Measurements from ENCODE around the gene PRAMEF17. TPM values are rescaled to one million over a fixed set of nuclear protein-coding genes. Genes with fewer than 3 reads are reported as not detected.
"Not testable (repeated sequence)": the region's sequence is repeated elsewhere in the genome, so short reads cannot be mapped to it uniquely, and the experiment has no call there.

PRAMEF17 gene, protein sequence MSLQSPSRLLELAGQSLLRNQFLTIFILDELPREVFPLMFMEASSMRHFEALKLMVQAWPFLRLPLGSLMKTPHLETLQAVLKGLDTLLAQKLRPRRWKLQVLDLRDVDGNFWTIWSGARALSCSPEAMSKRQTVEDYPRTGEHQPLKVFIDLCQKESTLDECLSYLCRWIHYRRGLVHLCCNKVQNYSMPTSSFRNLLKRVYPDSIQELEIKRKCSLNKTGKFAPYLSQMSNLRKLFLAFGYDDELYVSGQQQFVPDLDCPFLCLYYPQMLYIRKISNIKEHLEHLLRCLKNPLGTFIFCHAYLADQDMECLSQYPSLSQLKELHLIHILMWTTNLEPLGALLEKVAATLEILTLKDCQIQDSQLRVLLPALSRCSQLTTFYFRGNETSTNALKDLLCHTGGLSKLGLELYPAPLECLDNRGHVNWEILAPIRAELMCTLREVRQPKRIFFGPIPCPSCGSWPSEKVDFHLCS
- not detected in 2 replicates for total RNA-seq (2021)
- not detected for Bru-seq, nascent RNA
- BruChase-seq, experiment 1, labeled RNA remaining after a 2-hour chase, result not detected
- not detected for BruChase-seq, experiment 2, labeled RNA remaining after a 6-hour chase
- long read RNA-seq, result 0 reads

DNA sequence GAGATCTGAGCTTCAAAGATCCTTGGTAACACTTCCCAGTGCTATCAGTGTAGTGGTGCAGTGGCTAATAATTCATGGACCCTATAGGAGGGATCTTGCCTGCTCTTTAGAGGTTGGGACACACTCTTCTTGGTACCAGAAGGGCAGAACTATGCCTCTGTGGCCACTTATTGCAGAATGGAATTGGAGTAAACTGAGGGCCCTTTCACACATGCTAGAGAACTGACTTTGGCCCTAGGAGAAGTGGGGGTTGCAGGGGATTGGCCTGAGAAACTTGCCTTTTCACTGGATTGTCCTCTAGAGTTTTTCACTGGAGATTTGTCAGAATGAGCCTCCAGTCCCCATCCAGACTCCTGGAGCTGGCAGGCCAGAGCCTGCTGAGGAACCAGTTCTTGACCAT is at the start of gene PRAMEF17:
PRAMEF17 (plus strand) TSS at position 301 of the 400 bp plus-strand sequence; CDS start at position 327, 26 bp downstream.
- H3K4me3 ChIP-seq (ENCODE audit: low read depth, low read length, poor library complexity, severe bottlenecking); H3K9me3 ChIP-seq (ENCODE audit: low read depth, low read length, poor library complexity, severe bottlenecking); POLR2A ChIA-PET (ENCODE audit: low non-redundant PET); H3K4me1 ChIP-seq (ENCODE audit: insufficient read depth, low read length, poor library complexity, severe bottlenecking); H3K27me3 ChIP-seq (replicated peaks; ENCODE audit: insufficient read depth, low read depth, low read length, poor library complexity); intact Hi-C loops (cut with micrococcal nuclease; ENCODE audit: unreplicated experiment); BruUV-seq (replicated peaks); H3K36me3 ChIP-seq (ENCODE audit: insufficient read depth, low read length, poor library complexity, severe bottlenecking); DNase-seq (ENCODE audit: low spot score); CTCF ChIA-PET; H3K27ac ChIP-seq (ENCODE audit: low read depth, low read length, poor library complexity, severe bottlenecking): not testable (repeated sequence)

DNA sequence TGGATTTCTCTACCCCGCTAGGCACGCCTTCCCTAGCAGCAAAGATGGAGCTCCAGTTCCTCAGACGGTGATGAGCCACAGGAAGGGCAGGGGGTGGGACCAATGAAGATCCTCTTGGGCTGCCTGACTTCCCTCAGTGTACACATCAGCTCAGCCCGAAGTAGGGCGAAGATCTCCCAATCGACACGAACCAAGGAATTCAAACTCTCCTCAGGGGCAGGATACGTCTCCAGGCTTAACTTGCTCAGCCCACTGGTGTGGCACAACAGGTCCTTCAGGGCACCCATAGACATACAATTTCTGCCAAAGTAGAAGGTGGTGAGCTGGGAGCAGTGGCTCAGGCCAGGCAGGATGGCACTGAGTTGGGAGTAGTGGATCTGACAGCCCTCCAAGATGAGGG is 46.9 kb upstream of the PRAMEF17 start:
- BruUV-seq (replicated peaks); H3K4me1 ChIP-seq (ENCODE audit: insufficient read depth, low read length, poor library complexity, severe bottlenecking); H3K27me3 ChIP-seq (replicated peaks; ENCODE audit: insufficient read depth, low read depth, low read length, poor library complexity); CTCF ChIA-PET; H3K27ac ChIP-seq (ENCODE audit: low read depth, low read length, poor library complexity, severe bottlenecking); intact Hi-C loops (cut with micrococcal nuclease; ENCODE audit: unreplicated experiment); H3K36me3 ChIP-seq (ENCODE audit: insufficient read depth, low read length, poor library complexity, severe bottlenecking); H3K4me3 ChIP-seq (ENCODE audit: low read depth, low read length, poor library complexity, severe bottlenecking); H3K9me3 ChIP-seq (ENCODE audit: low read depth, low read length, poor library complexity, severe bottlenecking); POLR2A ChIA-PET (ENCODE audit: low non-redundant PET); DNase-seq (ENCODE audit: low spot score): not testable (repeated sequence)

DNA sequence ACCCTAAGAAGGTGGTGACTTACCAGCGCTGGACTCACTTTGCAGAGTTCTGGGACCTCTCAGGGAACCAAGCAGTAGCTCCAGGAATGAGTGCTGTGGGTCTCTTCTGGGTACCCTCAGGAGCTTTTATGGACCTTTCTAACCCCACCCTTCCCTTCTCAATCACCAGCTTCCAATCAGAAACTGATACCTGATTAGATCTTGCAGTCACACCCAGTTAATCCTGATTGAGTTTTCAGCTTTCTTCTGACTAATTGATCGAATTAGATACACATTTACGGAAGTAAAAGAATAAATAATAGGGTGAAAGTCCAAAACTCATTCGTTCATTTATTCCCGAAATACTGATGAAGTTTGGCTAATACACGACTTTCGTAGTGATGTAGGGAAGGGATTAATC is 42.4 kb upstream of the PRAMEF17 start, which contains the start of gene PRAMEF14:
PRAMEF14 (minus strand) TSS at position 101 of the 400 bp plus-strand sequence. CDS start 1,820 bp downstream, outside the sequence.
- H3K9me3 ChIP-seq (ENCODE audit: low read depth, low read length, poor library complexity, severe bottlenecking); H3K27ac ChIP-seq (ENCODE audit: low read depth, low read length, poor library complexity, severe bottlenecking); H3K4me1 ChIP-seq (ENCODE audit: insufficient read depth, low read length, poor library complexity, severe bottlenecking); CTCF ChIA-PET; DNase-seq (ENCODE audit: low spot score); H3K36me3 ChIP-seq (ENCODE audit: insufficient read depth, low read length, poor library complexity, severe bottlenecking); H3K4me3 ChIP-seq (ENCODE audit: low read depth, low read length, poor library complexity, severe bottlenecking); intact Hi-C loops (cut with micrococcal nuclease; ENCODE audit: unreplicated experiment); H3K27me3 ChIP-seq (replicated peaks; ENCODE audit: insufficient read depth, low read depth, low read length, poor library complexity); BruUV-seq (replicated peaks); POLR2A ChIA-PET (ENCODE audit: low non-redundant PET): not testable (repeated sequence)

DNA sequence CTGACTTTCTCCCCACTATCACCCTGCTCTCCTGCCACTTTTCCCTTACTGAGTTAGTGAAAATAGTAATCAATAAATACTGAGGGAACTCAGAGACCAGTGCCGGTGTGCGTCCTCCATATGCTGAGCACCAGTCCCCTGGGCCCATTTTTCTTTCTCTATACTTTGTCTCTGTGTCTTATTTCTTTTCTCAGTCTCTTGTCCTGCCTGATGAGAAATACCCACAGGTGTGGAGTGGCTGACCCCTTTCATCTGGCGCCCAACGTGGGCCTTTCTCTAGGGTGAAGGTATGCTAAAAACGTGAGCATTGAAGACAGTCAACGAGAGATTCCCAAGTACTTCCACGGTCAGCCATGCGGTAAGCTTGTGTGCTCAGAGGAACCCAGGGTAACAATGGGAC is 36.0 kb upstream of the PRAMEF17 start:
- intact Hi-C loops (cut with micrococcal nuclease; ENCODE audit: unreplicated experiment); H3K36me3 ChIP-seq (ENCODE audit: insufficient read depth, low read length, poor library complexity, severe bottlenecking); CTCF ChIA-PET; H3K27me3 ChIP-seq (replicated peaks; ENCODE audit: insufficient read depth, low read depth, low read length, poor library complexity); H3K27ac ChIP-seq (ENCODE audit: low read depth, low read length, poor library complexity, severe bottlenecking); DNase-seq (ENCODE audit: low spot score); POLR2A ChIA-PET (ENCODE audit: low non-redundant PET); H3K4me1 ChIP-seq (ENCODE audit: insufficient read depth, low read length, poor library complexity, severe bottlenecking); BruUV-seq (replicated peaks); H3K4me3 ChIP-seq (ENCODE audit: low read depth, low read length, poor library complexity, severe bottlenecking); H3K9me3 ChIP-seq (ENCODE audit: low read depth, low read length, poor library complexity, severe bottlenecking): not testable (repeated sequence)

DNA sequence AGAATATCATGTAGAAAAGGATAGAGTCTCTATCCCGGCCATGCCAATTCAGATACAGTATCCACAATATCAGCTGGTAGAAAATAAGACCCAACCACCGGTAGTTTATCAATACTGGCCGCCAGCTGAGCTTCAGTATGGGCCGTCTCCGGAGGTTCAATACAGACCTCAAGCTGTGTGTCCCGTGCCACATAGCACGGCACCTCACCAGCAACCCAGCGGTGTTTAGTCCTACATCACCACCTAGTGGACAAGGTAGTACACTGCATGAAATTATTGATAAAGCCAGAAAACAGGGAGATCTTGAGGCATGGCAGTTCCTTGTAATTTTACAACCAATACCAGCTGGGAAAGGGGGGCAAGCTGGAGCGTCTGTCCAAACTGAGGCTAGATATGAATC is 35.0 kb upstream of the PRAMEF17 start:
- intact Hi-C loops (cut with micrococcal nuclease; ENCODE audit: unreplicated experiment); H3K4me3 ChIP-seq (ENCODE audit: low read depth, low read length, poor library complexity, severe bottlenecking); POLR2A ChIA-PET (ENCODE audit: low non-redundant PET); H3K4me1 ChIP-seq (ENCODE audit: insufficient read depth, low read length, poor library complexity, severe bottlenecking); BruUV-seq (replicated peaks); DNase-seq (ENCODE audit: low spot score); H3K9me3 ChIP-seq (ENCODE audit: low read depth, low read length, poor library complexity, severe bottlenecking); H3K27ac ChIP-seq (ENCODE audit: low read depth, low read length, poor library complexity, severe bottlenecking); H3K36me3 ChIP-seq (ENCODE audit: insufficient read depth, low read length, poor library complexity, severe bottlenecking); CTCF ChIA-PET; H3K27me3 ChIP-seq (replicated peaks; ENCODE audit: insufficient read depth, low read depth, low read length, poor library complexity): not testable (repeated sequence)

DNA sequence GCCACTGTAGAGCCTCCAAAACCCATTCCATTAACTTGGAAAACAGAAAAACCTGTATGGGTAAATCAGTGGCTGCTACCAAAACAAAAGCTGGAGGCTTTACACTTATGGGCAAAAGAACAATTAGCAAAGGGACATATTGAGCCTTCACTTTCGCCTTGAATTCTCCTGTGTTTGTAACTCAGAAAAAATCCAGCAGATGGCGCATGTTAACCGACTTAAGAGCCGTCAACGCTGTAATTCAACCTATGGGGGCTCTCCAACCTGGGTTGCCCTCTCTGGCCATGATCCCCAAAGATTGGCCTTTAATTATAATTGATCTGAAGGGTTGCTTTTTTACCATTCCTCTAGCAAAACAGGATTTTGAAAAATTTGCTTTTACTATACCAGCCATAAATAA is 32.7 kb upstream of the PRAMEF17 start:
- H3K36me3 ChIP-seq (ENCODE audit: insufficient read depth, low read length, poor library complexity, severe bottlenecking); H3K9me3 ChIP-seq (ENCODE audit: low read depth, low read length, poor library complexity, severe bottlenecking); POLR2A ChIA-PET (ENCODE audit: low non-redundant PET); H3K4me1 ChIP-seq (ENCODE audit: insufficient read depth, low read length, poor library complexity, severe bottlenecking); intact Hi-C loops (cut with micrococcal nuclease; ENCODE audit: unreplicated experiment); H3K27ac ChIP-seq (ENCODE audit: low read depth, low read length, poor library complexity, severe bottlenecking); BruUV-seq (replicated peaks); CTCF ChIA-PET; H3K4me3 ChIP-seq (ENCODE audit: low read depth, low read length, poor library complexity, severe bottlenecking); H3K27me3 ChIP-seq (replicated peaks; ENCODE audit: insufficient read depth, low read depth, low read length, poor library complexity): not testable (repeated sequence)
- peak; percentile 59 for DNase-seq (ENCODE audit: low spot score)

DNA sequence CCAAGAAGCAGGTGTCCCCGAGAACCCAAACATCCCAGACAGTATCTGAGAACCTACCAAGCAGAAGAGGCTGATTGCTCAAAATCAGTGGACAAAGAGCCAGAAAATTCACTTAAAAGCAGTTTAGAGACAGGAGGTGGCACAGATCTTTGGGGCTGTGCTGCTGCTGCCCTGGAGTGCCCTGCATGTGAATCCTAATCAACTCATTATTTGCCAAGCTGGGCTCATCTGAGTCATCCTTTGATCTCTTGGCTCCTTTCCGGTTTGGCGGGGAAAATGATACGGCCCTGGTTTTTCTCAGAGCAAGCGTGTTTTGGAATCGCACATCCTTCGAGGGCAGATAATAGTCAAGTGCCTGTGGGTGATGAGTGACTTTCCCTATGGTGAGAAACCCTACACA is 27.1 kb upstream of the PRAMEF17 start:
- H3K4me1 ChIP-seq (ENCODE audit: insufficient read depth, low read length, poor library complexity, severe bottlenecking); H3K9me3 ChIP-seq (ENCODE audit: low read depth, low read length, poor library complexity, severe bottlenecking); H3K27ac ChIP-seq (ENCODE audit: low read depth, low read length, poor library complexity, severe bottlenecking); H3K27me3 ChIP-seq (replicated peaks; ENCODE audit: insufficient read depth, low read depth, low read length, poor library complexity); H3K4me3 ChIP-seq (ENCODE audit: low read depth, low read length, poor library complexity, severe bottlenecking); CTCF ChIA-PET; H3K36me3 ChIP-seq (ENCODE audit: insufficient read depth, low read length, poor library complexity, severe bottlenecking); DNase-seq (ENCODE audit: low spot score); BruUV-seq (replicated peaks); intact Hi-C loops (cut with micrococcal nuclease; ENCODE audit: unreplicated experiment); POLR2A ChIA-PET (ENCODE audit: low non-redundant PET): not testable (repeated sequence)
